HCT116 (cell line): ENCODE measurements around the gene ADGRL3. TPM values are rescaled to one million over a fixed set of nuclear protein-coding genes. Genes with fewer than 3 reads are reported as not detected.

Experiments used
- ATAC-seq: fragments of 200-7000 bp; cut with Tn5 transposase; 2 replicates; pipeline ENCODE4 v1.9.1; 2020; ENCODE audit warnings: mild to moderate bottlenecking, moderate library complexity
- BruUV-seq: library from RNA; stranded (reverse); fragments of 400-500 nt; replicated peaks from 2 replicates; lab custom pipeline; 2021; lab: Mats Ljungman, UMichigan
- CTCF ChIA-PET: fragments of 300-600 bp; sonication (Branson Sonifier 250); formaldehyde crosslinking; loops from one replicate; lab custom pipeline; 2021; ENCODE audit warnings: antibody characterized with exemption; lab: Charles Lee
- POLR2A ChIA-PET: fragments of 300-600, 350-600 bp; sonication (Branson Sonifier 250); formaldehyde crosslinking; loops from one replicate; lab custom pipeline; 2021; ENCODE audit warnings: antibody characterized with exemption; lab: Charles Lee
- RAD21 ChIA-PET, 2 experiments: fragments of 300-600 bp; sonication (Branson Sonifier 250); formaldehyde crosslinking; loops; one replicate each; lab custom pipeline; 2023; ENCODE audit warnings: low total read pairs in 2 of 2; ENCODE audit not compliant: uncharacterized antibody in 2 of 2, unreplicated experiment in 2 of 2, low non-redundant PET in 1 of 2; lab: Charles Lee
- DNase-seq: peaks from one replicate; pipeline ENCODE4 v3.0.0-alpha.2; 2010; ENCODE audit warnings: low read depth, low spot score
- H2AFZ ChIP-seq: fragments of 200-600 bp; shearing (Covaris generic), sonication (generic); 2 replicates; pipeline ENCODE4 v1.6.1; 2017; ENCODE audit warnings: low read depth, mixed run types, mixed read lengths, antibody characterized with exemption, low read length; ENCODE audit not compliant: poor library complexity, severe bottlenecking
- H3K27ac ChIP-seq: 2 replicates; pipeline ENCODE4 v1.5.1; 2012; ENCODE audit warnings: low read depth, low read length
- H3K27me3 ChIP-seq: fragments of 200-600 bp; sonication (generic); 2 replicates; pipeline ENCODE4 v1.6.1; 2016; ENCODE audit warnings: mixed run types, low read length, mixed read lengths; ENCODE audit not compliant: insufficient read depth
- H3K36me3 ChIP-seq, 2 experiments: fragments of 200-500 bp in 1 of 2; fragments of 200-600 bp in 1 of 2; sonication (Bioruptor generic) in 1 of 2; sonication (generic) in 1 of 2; 2 replicates each; pipeline versions ENCODE4 v1.5.1 to v1.6.1; 2014 to 2016; ENCODE audit warnings: low read length in 2 of 2, inconsistent platforms in 1 of 2, mixed read lengths in 1 of 2, mixed run types in 1 of 2; ENCODE audit not compliant: insufficient read depth in 2 of 2, control insufficient read depth in 1 of 2
- H3K4me1 ChIP-seq, 2 experiments: fragments of 200-600 bp in 1 of 2; sonication (generic) in 1 of 2; 2 replicates each; pipeline versions ENCODE4 v1.5.1 to v1.6.1; 2012 to 2017; ENCODE audit warnings: low read length in 2 of 2, inconsistent platforms in 1 of 2, mild to moderate bottlenecking in 1 of 2, mixed read lengths in 1 of 2, mixed run types in 1 of 2, moderate library complexity in 1 of 2; ENCODE audit not compliant: insufficient read depth in 2 of 2, control insufficient read depth in 1 of 2
- H3K4me2 ChIP-seq: fragments of 200-600 bp; sonication (generic); 2 replicates; pipeline ENCODE4 v1.6.1; 2017; ENCODE audit warnings: mixed run types, low read length, mixed read lengths
- H3K4me3 ChIP-seq, 2 experiments: fragments of 200-600 bp in 1 of 2; sonication (generic) in 1 of 2; replicated peaks in 1 of 2; 2 replicates each; pipeline ENCODE4 v1.5.1; 2011 to 2016; ENCODE audit warnings: low read length in 2 of 2, control low read depth in 1 of 2, low read depth in 1 of 2, mild to moderate bottlenecking in 1 of 2, mixed read lengths in 1 of 2, mixed run types in 1 of 2
- H3K79me2 ChIP-seq: fragments of 200-600 bp; sonication (generic); 2 replicates; pipeline ENCODE4 v1.6.1; 2017; ENCODE audit warnings: mild to moderate bottlenecking, mixed run types, low read length, moderate library complexity, mixed read lengths; ENCODE audit not compliant: insufficient read depth
- H3K9ac ChIP-seq: fragments of 200-600 bp; sonication (generic); 2 replicates; pipeline ENCODE4 v1.6.1; 2016; ENCODE audit warnings: low read length, mixed read lengths
- H3K9me2 ChIP-seq: fragments of 200-600 bp; sonication (generic), shearing (Covaris generic); 2 replicates; pipeline ENCODE4 v1.6.1; 2017; ENCODE audit warnings: mixed run types, mild to moderate bottlenecking, moderate library complexity; ENCODE audit not compliant: insufficient read depth
- H3K9me3 ChIP-seq, 2 experiments: fragments of 200-500 bp in 1 of 2; fragments of 200-600 bp in 1 of 2; sonication (Bioruptor generic) in 1 of 2; sonication (generic) in 1 of 2; 2 replicates each; pipeline ENCODE4 v1.6.1; 2014 to 2017; ENCODE audit warnings: low read length in 2 of 2, mixed read lengths in 2 of 2, inconsistent platforms in 1 of 2, low read depth in 1 of 2, mild to moderate bottlenecking in 1 of 2, mixed run types in 1 of 2, moderate library complexity in 1 of 2; ENCODE audit not compliant: control insufficient read depth in 1 of 2, insufficient read depth in 1 of 2
- H4K20me1 ChIP-seq: fragments of 200-600 bp; sonication (generic), shearing (Covaris generic); 2 replicates; pipeline ENCODE4 v1.6.1; 2017; ENCODE audit warnings: mixed run types, mild to moderate bottlenecking, moderate library complexity; ENCODE audit not compliant: insufficient read depth
- EGR1 ChIP-seq: IDR thresholded peaks from 2 replicates; pipeline ENCODE4 v1.6.1; 2012; ENCODE audit warnings: low read depth
- EZH2 ChIP-seq: fragments of 200-600 bp; sonication (generic); IDR thresholded peaks from 2 replicates; pipeline ENCODE4 v1.6.1; 2017; ENCODE audit warnings: antibody characterized with exemption, mixed run types
- EZH2phosphoT487 ChIP-seq: fragments of 200-600 bp; IDR thresholded peaks from 2 replicates; pipeline ENCODE4 v1.6.1; 2018; ENCODE audit warnings: antibody characterized with exemption, borderline replicate concordance
- FOSL1 ChIP-seq: IDR thresholded peaks from 2 replicates; pipeline ENCODE4 v1.6.1; 2012; ENCODE audit warnings: low read depth
- POLR2AphosphoS5 ChIP-seq: IDR thresholded peaks from 2 replicates; pipeline ENCODE4 v1.6.1; 2011; ENCODE audit warnings: mild to moderate bottlenecking, low read depth, low read length, moderate library complexity
- RAD21 ChIP-seq: IDR thresholded peaks from 2 replicates; pipeline ENCODE4 v1.6.1; 2012; ENCODE audit warnings: low read depth, mild to moderate bottlenecking
- SP1 ChIP-seq: IDR thresholded peaks from 2 replicates; pipeline ENCODE4 v1.6.1; 2012; ENCODE audit warnings: low read depth
- SRF ChIP-seq: IDR thresholded peaks from 2 replicates; pipeline ENCODE4 v1.6.1; 2012; ENCODE audit warnings: low read depth
- TCF7L2 ChIP-seq: IDR thresholded peaks from 2 replicates; pipeline ENCODE4 v1.7.0; 2011; ENCODE audit warnings: borderline replicate concordance, inconsistent platforms; ENCODE audit not compliant: insufficient read depth, insufficient read length; ENCODE audit errors: extremely low read depth
- ZNF274 ChIP-seq: fragments of 200-500 bp; sonication (Bioruptor generic); IDR thresholded peaks from 2 replicates; pipeline ENCODE4 v1.6.1; 2014; ENCODE audit warnings: mild to moderate bottlenecking, low read depth, low read length, inconsistent platforms
- intact Hi-C: fragments of 100-400 bp; cut with micrococcal nuclease; formaldehyde crosslinking; loops from 2 replicates; pipeline ENCODE4 v1.10.0; 2022
- total RNA-seq: library from RNA; stranded (reverse); gene quantifications from one replicate; pipeline ENCODE4 v1.2.1, GENCODE V29; 2021; ENCODE audit not compliant: unreplicated experiment
- TF ChIP-seq, protein P1 (sequence below): IDR thresholded peaks from 2 replicates; pipeline ENCODE4 v1.6.1; 2012

ADGRL3 gene
- total RNA-seq, 1 experiment from 2014 or later, result not detected

GRCh38 chr4:61933527-61933926, 733.4 kb downstream of the ADGRL3 start:
- intact Hi-C loops, result no loop called here
- no peak for ATAC-seq
- TF ChIP-seq, protein P1, sequence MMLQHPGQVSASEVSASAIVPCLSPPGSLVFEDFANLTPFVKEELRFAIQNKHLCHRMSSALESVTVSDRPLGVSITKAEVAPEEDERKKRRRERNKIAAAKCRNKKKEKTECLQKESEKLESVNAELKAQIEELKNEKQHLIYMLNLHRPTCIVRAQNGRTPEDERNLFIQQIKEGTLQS, result no peak
- no peak for TF ChIP-seq TCF7L2
- TF ChIP-seq EGR1, result no peak
- TF ChIP-seq ZNF274, result no peak

DNA sequence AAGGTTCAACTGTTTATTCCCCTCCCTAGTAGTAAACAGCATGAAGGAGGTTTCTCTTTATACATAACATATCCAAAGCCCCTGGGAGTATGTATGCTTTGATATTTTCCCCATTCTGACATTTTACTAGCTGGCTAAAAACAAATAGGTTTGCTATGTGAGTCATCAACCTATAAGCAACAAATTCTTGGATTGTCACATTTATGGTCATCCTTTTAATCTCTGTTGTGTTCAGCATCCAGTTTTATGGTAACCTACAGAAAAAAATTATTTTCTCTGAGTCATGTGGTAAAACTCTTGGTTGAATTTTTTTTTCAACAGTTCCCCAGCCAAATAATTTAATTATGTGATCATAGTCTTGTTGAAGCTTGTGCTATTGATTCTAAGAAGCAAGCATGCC, 734.1 kb downstream of the ADGRL3 start:
- Histone ChIP-seq H3K9me2 (no peaks in the 10 kb centered on the region), H3K4me3 (no peak overlapping the region), H3K27ac (no peak overlapping the region), H4K20me1 (no peaks in the 10 kb centered on the region), H2AFZ (no peak overlapping the region), H3K4me2 (no peak overlapping the region), H3K27me3 (no peaks in the 10 kb centered on the region), H3K9me3 (peaks cover 11 to 12% of the 10 kb centered on the region in 2 experiments; a peak in 2 of 4 replicates), H3K9ac (no peak overlapping the region), H3K36me3 (no peaks in the 10 kb centered on the region), H3K4me1 (no peaks in the 10 kb centered on the region), H3K79me2 (no peaks in the 10 kb centered on the region)
- BruUV-seq, result no TSS peak
- intact Hi-C loops, result no loop called here
- RAD21 ChIA-PET, result no interaction called here
- no peak for DNase-seq
- CTCF ChIA-PET, result no interaction called here
- no peak for ATAC-seq
- POLR2A ChIA-PET, result no interaction called here
- TF ChIP-seq SRF (no peak), RAD21 (no peak), ZNF274 (no peak), EZH2phosphoT487 (no peak), POLR2AphosphoS5 (no peak), EZH2 (no peak), FOSL1 (no peak), SP1 (no peak)

More at GRCh38 chr4:61933527-61933926, 733.4 kb downstream of the ADGRL3 start:
- H3K9me3 ChIP-seq, result peaks cover 8 to 12% of the 10 kb centered on the region in 2 experiments; a peak in 2 of 4 replicates
- no TSS peak for BruUV-seq
- no peak overlapping the region for H3K27ac ChIP-seq
- H3K4me3 ChIP-seq, result no peak overlapping the region
- H2AFZ ChIP-seq, result no peak overlapping the region
- H4K20me1 ChIP-seq, result no peaks in the 10 kb centered on the region
- ChIA-PET CTCF (no interaction called here), RAD21 (no interaction called here), POLR2A (no interaction called here)
- no peaks in the 10 kb centered on the region for H3K79me2 ChIP-seq
- no peaks in the 10 kb centered on the region for H3K27me3 ChIP-seq
- no peak for DNase-seq
- no peaks in the 10 kb centered on the region for H3K9me2 ChIP-seq
- no peak overlapping the region for H3K4me2 ChIP-seq
- H3K36me3 ChIP-seq, result no peaks in the 10 kb centered on the region
- no peaks in the 10 kb centered on the region for H3K4me1 ChIP-seq
- H3K9ac ChIP-seq, result no peak overlapping the region
